ENCODE results near the gene THUMPD3.
A peak's percentile ranks its signal among the peaks of the same experiment; 100 is the strongest.

The THUMPD3 gene, protein sequence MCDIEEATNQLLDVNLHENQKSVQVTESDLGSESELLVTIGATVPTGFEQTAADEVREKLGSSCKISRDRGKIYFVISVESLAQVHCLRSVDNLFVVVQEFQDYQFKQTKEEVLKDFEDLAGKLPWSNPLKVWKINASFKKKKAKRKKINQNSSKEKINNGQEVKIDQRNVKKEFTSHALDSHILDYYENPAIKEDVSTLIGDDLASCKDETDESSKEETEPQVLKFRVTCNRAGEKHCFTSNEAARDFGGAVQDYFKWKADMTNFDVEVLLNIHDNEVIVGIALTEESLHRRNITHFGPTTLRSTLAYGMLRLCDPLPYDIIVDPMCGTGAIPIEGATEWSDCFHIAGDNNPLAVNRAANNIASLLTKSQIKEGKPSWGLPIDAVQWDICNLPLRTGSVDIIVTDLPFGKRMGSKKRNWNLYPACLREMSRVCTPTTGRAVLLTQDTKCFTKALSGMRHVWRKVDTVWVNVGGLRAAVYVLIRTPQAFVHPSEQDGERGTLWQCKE

DNA sequence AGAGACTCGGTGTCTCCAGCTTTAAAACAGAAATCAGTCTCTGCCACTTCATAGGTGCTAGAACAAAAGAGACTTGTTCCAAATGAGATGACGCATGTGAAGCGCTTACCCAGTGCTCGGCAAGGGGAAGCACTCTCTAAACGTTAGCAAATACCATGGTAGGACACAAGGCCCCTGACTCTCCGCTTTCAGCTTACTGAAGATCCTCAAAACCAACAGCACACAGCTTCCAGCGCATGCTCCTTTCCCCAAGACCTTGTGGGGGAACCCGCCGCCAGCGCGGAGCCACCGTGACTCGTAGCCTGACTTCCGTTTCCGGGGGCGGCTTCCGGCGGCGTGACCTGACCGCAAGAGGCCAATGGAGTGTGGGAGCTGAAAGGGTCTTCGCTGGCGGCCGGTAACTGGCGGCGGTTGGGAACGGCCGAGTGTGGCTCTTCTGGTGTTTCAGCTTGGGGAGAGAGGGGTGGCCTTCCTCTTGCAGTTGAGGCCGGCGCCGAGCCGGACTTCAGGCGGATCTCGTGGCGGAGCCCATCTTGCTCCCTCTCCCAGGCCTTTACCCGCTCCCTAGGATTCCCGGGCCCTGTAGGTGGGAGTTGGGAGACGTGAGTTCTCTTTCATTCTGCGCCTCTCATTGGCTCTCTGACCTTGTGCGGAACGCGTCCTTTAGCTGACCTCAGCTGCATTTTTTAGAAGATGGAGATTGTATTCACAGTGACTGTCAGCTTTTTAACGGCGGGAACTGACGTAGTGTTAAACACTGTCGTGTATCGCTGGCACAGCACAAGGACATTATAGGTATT lies at the start of gene THUMPD3:
Gene THUMPD3, plus strand, starts transcription at position 324 of the 800 bp plus-strand sequence. CDS start 2,015 bp downstream, outside the sequence.
- FAIRE-seq (peak; percentile 98), DNase-seq (ENCODE audit: insufficient read length, low spot score) (peak; percentile 69)

DNA sequence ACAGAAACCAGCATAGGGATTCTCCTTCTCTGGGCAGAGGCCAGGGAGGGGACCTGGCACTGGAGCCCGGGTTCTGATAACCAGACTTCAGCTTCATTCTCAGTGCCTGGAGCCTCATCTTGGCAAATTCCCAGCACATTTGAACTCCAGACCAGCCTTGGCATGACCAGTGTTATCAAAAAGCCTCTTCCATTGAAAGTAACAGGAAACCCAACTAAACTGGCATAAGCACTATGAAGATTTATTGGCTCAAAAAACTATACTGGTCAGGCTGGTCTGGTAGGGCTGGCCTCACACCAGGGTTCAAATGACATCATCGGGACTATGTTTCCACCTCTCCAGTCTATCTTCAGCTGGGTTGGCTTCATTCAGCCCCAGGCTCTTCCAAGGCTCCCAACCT lies 48.1 kb upstream of the THUMPD3 start:
- DNase-seq (ENCODE audit: insufficient read length, low spot score) (no peak), FAIRE-seq (no peak)

DNA sequence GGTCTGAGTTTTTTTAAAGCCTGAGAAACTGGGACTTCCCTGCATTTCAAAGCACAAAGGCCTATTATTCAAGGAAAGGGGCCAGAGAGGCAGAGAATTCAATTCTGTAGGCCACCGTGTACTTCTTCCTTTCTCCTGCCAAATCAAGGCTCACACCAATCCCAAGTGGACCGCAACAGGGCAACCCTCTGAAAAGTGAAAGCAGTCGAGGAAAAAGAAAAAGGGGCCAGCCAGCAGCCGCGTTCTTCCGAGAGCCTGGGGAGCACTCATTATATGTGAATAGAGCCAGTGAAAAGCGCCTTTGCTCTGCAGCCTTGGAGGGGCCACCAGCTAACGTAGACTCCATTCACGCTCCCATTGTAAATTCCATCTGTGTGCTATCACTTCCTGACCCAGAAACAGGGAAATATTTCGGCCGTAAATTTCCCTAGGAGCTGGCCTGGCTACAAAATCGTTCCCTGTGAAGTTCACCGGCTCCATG lies 45.9 kb upstream of the THUMPD3 start:
- DNase-seq (ENCODE audit: insufficient read length, low spot score) (no peak), FAIRE-seq (no peak)

DNA sequence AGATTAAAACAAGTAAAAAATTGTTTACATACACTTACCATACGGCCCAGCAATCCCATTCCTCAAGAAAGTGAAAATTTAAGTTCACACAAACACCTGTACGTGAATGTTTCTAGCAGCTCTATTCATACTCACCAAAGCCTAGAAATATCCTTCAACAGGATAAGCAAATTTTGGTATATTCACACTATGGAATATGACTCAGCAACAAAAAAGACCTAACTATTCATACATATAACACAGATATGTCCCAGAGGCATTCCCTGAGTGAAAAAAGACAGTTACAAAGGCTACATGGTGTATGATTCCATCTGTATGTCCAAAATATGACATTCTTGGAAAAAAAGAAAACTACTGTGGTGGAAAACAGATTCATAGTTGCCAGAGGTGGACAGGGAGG lies 40.1 kb upstream of the THUMPD3 start:
- FAIRE-seq (no peak), DNase-seq (ENCODE audit: insufficient read length, low spot score) (no peak)

DNA sequence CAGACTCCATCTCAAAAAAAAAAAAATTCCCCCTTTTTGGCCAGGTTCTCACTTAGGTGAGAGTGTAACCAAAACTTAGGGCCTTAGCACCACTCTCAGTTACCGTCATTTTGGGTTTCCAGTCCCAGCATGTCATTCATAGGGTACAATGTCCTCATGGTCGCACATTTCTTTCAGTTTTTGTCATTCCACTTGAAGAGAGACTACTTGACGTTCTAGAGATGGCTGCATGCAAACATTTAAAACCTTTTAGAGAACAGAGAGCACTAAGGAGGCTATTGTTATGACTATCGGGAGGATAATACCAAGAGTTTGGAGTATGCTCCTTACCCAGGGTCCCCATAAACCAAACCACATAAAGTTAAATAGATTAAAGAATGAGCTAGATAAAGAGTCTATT lies 37.9 kb upstream of the THUMPD3 start:
- FAIRE-seq (no peak), DNase-seq (ENCODE audit: insufficient read length, low spot score) (no peak)

DNA sequence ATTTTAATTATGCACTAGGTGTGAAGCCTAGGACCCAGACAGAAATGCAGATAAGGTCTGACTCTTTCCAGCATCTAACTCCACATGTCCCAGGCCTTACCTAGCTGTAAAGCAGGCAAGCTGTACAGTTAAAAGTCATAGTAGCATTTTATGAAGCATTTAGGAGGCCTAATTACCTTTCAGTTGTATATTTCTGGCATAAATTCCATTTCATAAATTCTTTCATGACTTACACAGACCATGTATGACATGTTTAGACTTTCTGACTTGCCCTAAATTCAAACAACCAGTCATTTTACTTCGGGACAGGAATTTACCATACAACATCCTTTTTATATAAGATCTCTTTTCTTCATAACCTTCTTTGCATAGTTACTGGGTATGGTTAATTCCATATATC lies 35.3 kb upstream of the THUMPD3 start:
- DNase-seq (ENCODE audit: insufficient read length, low spot score) (no peak), FAIRE-seq (no peak)

DNA sequence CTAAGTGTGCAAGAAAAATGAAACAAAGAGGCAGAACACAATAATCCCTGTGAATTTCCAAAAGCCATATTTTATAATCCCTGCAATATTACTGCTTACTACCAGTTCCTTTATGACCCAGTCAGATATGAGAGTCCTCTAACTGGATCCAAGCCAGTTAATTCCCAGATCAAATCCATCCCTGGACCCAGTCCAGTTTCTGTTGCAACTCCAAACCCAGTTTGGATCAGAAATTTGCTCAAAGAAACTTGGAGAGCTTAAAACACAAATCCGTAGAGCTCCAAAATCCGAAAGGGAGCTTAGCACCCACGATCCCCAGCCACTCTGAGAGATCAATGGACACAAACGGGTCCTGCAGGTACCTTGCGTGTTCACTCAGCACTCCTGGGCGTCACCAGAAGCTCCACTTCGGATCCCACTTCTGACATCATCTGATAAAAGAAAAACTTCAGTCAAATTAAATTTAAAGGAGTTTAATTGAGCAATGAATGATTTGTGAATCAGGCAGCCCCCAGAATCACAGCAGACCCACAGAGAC lies 32.6 kb upstream of the THUMPD3 start:
- DNase-seq (ENCODE audit: insufficient read length, low spot score) (no peak), FAIRE-seq (no peak)

DNA sequence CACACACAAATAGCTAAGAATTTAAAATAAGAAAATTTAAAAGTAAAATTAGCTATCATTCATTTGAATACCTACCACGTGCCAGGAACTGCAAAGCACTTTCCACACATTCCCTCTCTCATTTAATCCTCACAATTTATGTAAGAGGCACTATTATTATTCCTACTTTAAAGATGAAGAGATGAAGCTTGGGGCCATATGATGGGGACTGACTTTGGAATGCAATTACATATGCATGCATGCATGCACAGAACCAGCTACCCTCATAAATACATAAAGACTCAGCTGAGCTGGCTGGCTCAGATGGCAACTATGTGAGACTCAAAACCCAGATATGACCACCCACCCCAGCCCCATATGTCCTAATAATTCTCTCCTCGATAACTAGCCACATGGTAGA lies 31.7 kb upstream of the THUMPD3 start:
- FAIRE-seq (no peak), DNase-seq (ENCODE audit: insufficient read length, low spot score) (no peak)

DNA sequence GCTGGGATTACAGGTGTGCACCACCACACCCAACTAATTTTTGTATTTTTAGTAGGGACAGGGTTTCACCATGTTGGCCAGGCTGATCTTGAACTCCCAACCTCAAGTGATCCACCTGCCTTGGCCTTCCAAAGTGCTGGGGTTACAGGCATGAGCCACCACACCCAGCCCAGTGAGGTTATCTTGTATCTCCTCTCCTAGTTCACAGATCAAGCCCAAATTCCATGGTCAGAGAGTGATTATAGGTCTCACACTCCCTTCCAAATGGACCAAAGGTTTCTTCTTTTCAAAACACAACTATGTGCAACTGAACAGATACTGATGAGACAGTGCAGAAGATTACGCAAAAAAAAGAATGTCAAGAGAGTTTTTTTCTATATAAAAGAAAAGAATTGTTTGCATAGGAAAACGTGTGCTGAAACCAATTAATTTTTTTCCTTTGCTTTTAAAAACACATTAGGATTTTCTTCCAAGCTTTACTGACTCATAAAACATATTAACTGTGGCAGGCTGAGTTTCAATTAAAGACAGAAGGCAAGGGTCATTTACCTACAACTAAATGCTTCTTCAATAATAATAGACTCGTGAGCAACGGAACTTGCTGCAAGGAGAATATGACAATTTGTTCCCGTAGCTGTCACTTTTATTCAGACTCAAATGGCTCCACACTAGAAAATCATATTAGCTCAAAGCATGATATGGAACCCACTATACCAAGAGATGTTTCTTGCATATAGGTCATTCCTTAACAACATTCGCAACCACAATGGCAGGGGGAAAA lies 30.4 kb upstream of the THUMPD3 start:
- no peak for FAIRE-seq
- DNase-seq (ENCODE audit: insufficient read length, low spot score): no peak

DNA sequence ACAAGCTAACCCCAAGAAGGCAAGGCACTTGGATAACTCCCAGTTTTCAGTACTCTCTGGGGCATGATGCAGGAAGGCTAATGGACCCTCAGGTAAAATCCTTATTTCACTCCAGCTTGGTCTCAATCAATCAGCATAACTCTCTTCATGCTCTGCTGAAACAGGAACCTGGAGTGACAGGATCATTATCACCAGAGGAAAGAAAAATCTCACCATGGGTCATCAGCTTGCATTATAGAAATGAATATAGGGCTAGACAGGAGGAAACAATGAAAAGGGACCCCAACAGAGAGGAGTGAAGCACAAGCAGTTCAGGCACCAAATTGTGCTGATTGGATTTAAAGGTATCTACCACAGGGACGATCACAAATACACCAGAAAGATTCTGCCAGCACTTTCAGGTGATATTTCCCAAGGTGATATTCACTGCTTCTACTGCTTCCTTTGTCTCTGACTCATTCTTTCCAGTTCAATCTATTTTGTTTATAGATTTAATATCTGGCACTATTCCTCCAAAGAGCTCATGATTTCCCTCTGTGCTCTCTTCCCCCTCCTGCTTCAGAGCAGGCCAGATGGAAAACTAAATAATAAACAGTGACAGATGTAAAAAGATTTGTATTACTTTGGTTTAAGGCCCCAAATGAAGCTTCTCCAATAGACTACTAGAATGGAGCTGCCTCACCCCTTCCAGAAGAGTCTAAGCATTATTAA lies 22.9 kb upstream of the THUMPD3 start:
- DNase-seq (ENCODE audit: insufficient read length, low spot score): no peak
- FAIRE-seq: no peak

DNA sequence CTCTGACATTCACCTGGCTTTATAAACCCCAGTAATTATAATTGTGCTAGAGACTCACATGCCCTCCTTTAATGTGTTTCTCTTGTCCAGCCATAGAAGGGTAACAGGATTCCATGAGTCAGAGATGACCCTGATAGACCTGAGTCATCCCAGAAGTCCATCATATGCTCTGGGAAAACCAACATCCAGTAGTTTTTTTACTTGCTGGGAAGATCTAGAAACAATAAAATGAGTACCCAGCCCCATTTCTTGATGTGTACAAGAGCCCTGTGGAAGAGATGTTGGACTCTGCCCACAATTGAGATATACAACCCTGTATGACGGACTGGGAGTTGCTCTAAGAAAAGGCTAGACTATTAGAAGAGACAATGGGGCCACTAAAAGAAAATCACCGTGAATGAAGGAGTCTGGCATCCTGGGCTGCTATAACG lies 22.4 kb upstream of the THUMPD3 start:
- no peak for DNase-seq (ENCODE audit: insufficient read length, low spot score)
- no peak for FAIRE-seq

DNA sequence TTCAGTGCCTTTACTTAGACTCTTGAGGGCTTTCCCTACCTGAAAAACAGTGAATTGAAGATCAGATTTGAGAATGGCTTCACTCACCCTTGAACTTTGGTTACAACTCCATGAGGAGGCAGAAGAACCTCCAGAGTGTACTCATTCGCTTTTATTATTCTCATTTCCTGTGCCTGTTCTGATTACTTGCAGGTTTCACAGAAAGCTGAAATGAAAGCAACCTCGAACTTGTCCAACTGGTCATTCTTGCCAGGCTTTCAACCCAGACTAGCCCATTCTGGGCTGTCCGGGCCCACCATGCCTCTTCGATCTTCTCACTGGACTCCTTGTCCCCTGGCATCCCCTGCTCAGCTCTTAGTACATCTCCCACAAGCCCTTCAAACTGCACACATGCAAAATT lies 20.2 kb upstream of the THUMPD3 start:
- DNase-seq (ENCODE audit: insufficient read length, low spot score): no peak
- FAIRE-seq: no peak

DNA sequence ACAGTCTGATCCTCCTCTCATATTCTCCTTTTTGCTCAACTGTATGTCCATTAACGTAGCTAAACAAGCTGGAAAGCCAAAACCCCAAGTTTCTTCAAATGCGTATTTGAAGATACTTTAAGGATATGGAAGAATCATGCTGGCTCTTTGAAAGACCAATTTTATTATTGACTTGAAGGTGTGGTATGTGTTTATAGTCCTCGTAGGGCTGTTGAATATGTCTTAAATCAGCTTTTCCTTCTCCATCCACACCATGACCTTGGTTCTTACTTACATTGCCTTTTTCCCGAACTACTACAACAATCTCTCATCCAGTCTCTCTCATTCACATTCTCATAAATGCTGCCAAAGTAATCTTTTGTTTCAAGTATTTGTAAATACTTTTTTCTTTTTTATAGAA lies 19.7 kb upstream of the THUMPD3 start:
- FAIRE-seq: no peak

DNA sequence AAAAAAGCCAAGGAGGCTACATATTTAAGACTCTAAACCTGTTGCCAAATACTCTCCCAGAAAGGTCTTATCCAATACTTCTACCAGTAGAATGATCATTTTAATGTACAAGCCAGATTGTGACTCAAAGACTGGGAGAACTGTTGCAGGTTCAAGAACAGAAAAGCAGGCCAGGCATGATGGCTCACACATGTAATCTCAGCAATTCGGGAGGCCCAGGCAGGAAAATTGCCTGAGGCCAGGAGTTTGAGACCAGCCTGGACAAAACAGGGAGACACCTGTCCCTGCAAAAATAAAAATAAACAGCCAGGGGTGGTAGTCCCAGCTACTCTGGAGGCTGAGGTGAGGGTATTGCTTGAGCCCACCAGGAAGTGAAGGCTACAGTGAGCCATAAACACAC lies 17.8 kb upstream of the THUMPD3 start:
- DNase-seq (ENCODE audit: insufficient read length, low spot score) (no peak), FAIRE-seq (no peak)

More for the DNA sequence above, 19.7 kb upstream of the THUMPD3 start:
- no peak for DNase-seq (ENCODE audit: insufficient read length, low spot score)

DNA sequence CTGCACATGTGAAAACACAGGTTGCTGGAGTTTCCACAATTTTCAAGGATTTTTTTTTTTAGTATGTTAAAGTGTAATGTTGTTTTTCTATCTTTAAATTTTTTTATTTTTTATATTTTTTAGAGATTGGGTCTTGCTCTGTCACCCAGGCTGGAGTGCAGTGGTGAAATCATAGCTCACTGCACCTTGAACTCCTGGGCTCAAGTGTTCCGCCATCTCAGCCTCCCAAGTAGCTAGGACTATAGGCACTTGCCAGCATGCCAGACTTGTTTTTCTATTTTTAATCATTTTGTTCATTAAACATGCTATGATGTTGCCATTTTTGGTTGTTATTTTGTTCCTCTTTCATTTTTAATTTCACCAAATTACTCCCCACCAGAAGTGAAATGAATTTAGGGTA lies 16.7 kb upstream of the THUMPD3 start:
- no peak for DNase-seq (ENCODE audit: insufficient read length, low spot score)
- FAIRE-seq: no peak

DNA sequence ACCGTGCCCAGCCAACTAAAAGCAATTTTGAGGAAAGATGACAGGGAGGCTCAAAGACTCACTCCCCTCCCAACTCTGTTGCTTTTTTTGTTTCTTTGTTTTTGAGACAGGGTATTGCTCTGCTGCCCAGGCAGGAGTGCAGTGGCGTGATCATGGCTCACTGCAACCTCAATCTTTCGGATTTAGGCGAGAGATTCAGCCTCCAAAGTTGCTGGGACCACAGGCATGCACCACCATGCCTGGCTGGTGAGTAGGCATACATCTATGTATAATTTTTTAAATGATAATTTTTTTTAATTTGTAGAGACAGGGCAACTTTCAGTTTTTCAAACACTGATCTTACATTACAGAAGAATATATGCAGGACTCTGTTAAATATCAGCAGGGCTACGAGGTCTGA lies 15.8 kb upstream of the THUMPD3 start:
- FAIRE-seq (no peak), DNase-seq (ENCODE audit: insufficient read length, low spot score) (no peak)

DNA sequence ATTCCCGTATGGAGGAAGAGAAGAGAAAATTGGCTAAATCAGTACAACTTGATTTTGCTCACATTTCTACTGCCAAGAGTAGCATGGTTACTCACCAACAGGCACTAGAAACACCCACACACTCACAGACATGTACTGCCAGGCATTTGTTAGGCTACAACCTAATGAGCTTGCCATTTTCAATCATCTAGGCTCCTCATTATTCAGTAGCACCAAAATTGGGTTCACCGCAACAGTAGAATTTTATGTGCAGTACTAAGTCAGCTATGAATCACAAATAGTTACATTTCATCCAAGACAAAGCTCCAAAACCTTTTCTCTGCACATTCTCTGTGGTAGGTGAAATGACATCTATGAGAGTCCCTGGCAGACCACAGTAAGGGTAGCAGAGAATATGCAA lies 15.0 kb upstream of the THUMPD3 start:
- FAIRE-seq (no peak), DNase-seq (ENCODE audit: insufficient read length, low spot score) (no peak)

DNA sequence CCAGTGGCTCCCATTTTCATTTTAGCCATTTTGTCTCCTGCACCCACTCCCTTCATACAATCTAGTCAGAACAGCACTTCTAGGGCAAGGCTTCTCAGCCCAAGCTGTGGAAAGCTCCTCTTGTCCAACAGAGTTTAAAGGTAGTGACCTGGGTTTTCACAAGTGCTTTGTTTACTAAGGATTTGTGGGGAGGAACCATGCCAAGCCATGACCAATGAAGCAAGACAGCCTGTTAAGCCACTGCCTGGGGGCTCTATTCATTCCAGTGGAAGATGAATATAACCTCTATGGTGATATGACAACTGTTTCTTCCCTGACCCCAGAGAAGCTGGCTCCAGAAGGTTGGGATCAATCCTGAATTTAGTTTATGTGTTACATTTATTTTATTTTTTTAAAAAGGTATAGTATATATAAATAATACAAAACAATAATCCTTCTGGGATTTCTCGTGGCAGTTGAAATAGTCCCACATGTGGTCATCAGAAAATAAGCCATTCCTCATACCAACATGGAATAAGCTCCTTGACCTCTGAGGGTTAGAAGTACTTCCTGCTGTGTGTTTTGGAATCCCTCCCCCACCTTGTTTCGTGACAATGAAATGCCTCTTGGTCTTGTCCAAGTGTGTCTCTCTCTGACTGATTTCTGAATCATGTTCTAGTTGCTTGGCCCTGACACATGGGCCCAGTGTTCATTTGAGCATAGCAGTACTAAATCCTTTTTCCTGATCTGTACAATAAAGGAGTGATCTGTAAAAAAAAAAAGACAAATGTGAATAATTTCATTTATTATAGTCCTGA lies 13.3 kb upstream of the THUMPD3 start:
- DNase-seq (ENCODE audit: insufficient read length, low spot score) (no peak), FAIRE-seq (no peak)

DNA sequence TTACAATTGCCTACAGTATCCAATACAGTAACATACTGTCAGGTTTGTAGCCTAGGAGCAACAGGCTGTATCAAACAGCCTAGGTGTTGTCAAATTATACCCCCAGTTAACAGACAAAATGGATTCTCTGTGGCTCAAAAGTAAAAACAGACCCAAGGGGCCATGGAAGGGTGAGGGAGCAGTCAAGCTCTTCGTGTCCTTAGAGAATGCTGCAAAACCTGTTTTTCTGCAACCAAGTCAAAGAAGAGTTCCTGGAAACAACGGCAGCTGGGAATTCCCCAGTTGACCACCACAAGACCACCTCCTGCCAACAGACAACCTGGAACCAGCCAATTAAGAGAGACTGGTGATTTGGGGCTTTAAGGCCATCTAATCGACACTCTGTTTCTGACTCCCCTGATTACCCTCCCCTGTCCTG lies 11.1 kb upstream of the THUMPD3 start:
- no peak for FAIRE-seq
- DNase-seq (ENCODE audit: insufficient read length, low spot score): no peak
